ENCODE results near the gene SSNA1. TPM values are rescaled to one million over a fixed set of nuclear protein-coding genes. Genes with fewer than 3 reads are reported as not detected.

SSNA1 gene
- total and polyA plus RNA-seq, 2 donors (not counting 1 experiment from before 2014, with no cell fraction given), result 53.6 to 129 TPM

DNA sequence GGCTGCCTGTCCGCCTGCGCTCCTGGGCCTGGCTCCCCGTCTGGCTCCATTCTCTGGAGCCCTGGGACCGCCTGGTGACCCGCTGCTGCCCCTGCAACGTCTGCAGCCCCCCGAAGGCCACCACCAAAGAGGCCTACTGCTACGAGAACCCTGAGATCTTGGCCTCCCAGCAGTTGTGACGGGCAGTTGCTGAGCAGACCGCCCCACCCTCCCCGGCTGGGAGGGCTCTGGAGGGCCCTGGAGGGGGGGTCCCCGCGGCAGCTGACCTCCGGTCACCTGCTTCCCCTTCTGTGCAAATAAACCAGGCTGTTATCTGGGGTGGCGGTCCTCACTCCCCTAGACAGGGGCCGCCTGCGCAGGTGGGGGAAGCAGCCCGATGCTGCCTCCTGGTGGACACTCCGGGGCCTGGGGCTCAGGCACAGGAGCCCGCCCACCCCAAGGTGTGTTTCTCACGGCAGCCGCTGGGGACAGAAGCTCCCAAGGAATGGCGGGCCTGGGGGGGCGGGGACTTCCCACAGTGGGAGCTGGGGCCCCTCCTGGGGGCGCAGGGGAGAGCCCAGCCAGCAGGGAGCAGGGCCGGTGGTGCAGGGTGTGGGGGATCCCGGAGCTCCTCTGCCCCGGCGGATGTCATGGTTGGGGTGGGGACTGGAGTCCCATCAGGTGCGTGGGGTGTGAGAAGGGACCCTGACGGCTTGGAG is 47.9 kb downstream of the SSNA1 start:
- Histone ChIP-seq H3K27me3 (replicated peaks in 1 of 4; ENCODE audit: control extremely low read depth in 1 of 4, control insufficient read depth in 3 of 4, insufficient read depth in 4 of 4, low read length in 3 of 4) (peaks cover 0 to 2% (median 0%) of the 10 kb centered on the region in 4 experiments), H3K4me1 (ENCODE audit: control insufficient read depth in 2 of 2, insufficient read depth in 2 of 2, low read length in 2 of 2) (peaks cover 37 to 62% of the 10 kb centered on the region in 2 donors), H3K9ac (ENCODE audit: low read length) (peak overlapping the region; percentile 26), H3K36me3 (replicated peaks in 1 of 2; ENCODE audit: control extremely low read depth in 1 of 2, control insufficient read depth in 1 of 2, extremely low read depth in 1 of 2, insufficient read depth in 2 of 2, low read length in 1 of 2) (no peaks in the 10 kb centered on the region), H2AFZ (ENCODE audit: insufficient read depth, low read depth, low read length, poor library complexity, severe bottlenecking) (peak overlapping the region; percentile 41), H3K79me2 (ENCODE audit: control insufficient read depth, insufficient read depth, low read length) (peaks cover 29% of the 10 kb centered on the region), H3K4me2 (replicated peaks; ENCODE audit: low read depth, low read length, poor library complexity, severe bottlenecking) (peak overlapping the region; percentile 72), H3K4me3 (ENCODE audit: control extremely low read depth in 1 of 5, extremely low read depth in 1 of 5, insufficient read depth in 1 of 5, low read depth in 2 of 5, low read length in 4 of 5) (peak overlapping the region in 2 of 5 experiments; percentile 15 to 19), H3K9me3 (ENCODE audit: control extremely low read depth in 1 of 3, control insufficient read depth in 2 of 3, insufficient read depth in 1 of 3, low read length in 2 of 3) (peaks cover 0 to 3% (median 0%) of the 10 kb centered on the region in 3 donors), H3K27ac (ENCODE audit: low read length in 2 of 2) (peak overlapping the region in 1 of 2 donors; percentile 33), H4K20me1 (ENCODE audit: control insufficient read depth, insufficient read depth, low read length, poor library complexity, severe bottlenecking) (peaks cover 22% of the 10 kb centered on the region)
- Mint-ChIP-seq H3K27me3 (no peaks in the 10 kb centered on the region), H3K4me3 (peak overlapping the region; percentile 53), H3K9me3 (ENCODE audit: insufficient read depth) (no peaks in the 10 kb centered on the region), H3K27ac (no peak overlapping the region), H3K4me1 (peaks cover 38% of the 10 kb centered on the region)
- ATAC-seq (ENCODE audit: low read depth) (peak; percentile 29), DNase-seq (peak; percentile 95)
- CTCF ChIA-PET, result interaction anchor here (0.6 to 8.9 kb wide), 42 partner anchors 11 to 448 kb away, joined by 3 to 76 read pairs (median 4); partner anchors contain the start of genes ANAPC2, CYSRT1, MAN1B1 and NELFB
- intact Hi-C loops (cut with micrococcal nuclease), result loop anchor here (1.0 to 2.0 kb wide), 6 partner anchors 13 to 209 kb away; partner anchors contain the start of genes ANAPC2, NPDC1, SSNA1 and TPRN
- 6% methylated on average over 30 of the region's 31 CpGs for WGBS (ENCODE audit: insufficient coverage)
- TF ChIP-seq EZH2 (IDR thresholded peaks at IDR 0.05; ENCODE audit: borderline replicate concordance, insufficient read depth, low read depth, low read length, poor library complexity, severe bottlenecking), result no peak
- TF ChIP-seq, protein P1, sequence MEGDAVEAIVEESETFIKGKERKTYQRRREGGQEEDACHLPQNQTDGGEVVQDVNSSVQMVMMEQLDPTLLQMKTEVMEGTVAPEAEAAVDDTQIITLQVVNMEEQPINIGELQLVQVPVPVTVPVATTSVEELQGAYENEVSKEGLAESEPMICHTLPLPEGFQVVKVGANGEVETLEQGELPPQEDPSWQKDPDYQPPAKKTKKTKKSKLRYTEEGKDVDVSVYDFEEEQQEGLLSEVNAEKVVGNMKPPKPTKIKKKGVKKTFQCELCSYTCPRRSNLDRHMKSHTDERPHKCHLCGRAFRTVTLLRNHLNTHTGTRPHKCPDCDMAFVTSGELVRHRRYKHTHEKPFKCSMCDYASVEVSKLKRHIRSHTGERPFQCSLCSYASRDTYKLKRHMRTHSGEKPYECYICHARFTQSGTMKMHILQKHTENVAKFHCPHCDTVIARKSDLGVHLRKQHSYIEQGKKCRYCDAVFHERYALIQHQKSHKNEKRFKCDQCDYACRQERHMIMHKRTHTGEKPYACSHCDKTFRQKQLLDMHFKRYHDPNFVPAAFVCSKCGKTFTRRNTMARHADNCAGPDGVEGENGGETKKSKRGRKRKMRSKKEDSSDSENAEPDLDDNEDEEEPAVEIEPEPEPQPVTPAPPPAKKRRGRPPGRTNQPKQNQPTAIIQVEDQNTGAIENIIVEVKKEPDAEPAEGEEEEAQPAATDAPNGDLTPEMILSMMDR (IDR thresholded peaks at IDR 0.05), result peak; percentile 98
- POLR2A ChIA-PET, result interaction anchor here (0.5 to 1.6 kb wide), 8 partner anchors 12 to 834 kb away, joined by 3 to 8 read pairs (median 4); partner anchors contain the start of genes ANAPC2, MAN1B1 and SSNA1
